Skin epidermis (tissue), 12 donors: ENCODE measurements around the gene HEMK1.

ENCODE experiments used
- H3K27ac ChIP-seq, 21 experiments: fragments of 200-600 bp; sonication (generic) in 11 of 21; one replicate each; pipeline ENCODE4 v1.5.0; 2020; ENCODE audit warnings: mild to moderate bottlenecking in 3 of 21, inconsistent platforms in 2 of 21, moderate library complexity in 2 of 21
- H3K4me3 ChIP-seq, 7 experiments: fragments of 200-600 bp; sonication (generic) in 2 of 7; one replicate each; pipeline ENCODE4 v1.5.0; 2020; ENCODE audit warnings: inconsistent platforms in 2 of 7, mild to moderate bottlenecking in 2 of 7, moderate library complexity in 1 of 7

HEMK1 gene

GRCh38 chr3:50568947-50569749, at the start of gene HEMK1:
HEMK1 (plus strand) TSS chr3:50569522; CDS start chr3:50571105, 1,583 bp downstream.
- Histone ChIP-seq H3K27ac (peak within 1 kb of the TSS in 20 of 21 experiments; percentile 73 to 96 (median 86)), H3K4me3 (peak within 1 kb of the TSS; percentile 57 to 86 (median 69))

GRCh38 chr3:50520849-50521248, 48.5 kb upstream of the HEMK1 start:
- Histone ChIP-seq H3K27ac (no peak overlapping the region), H3K4me3 (no peak overlapping the region)

- Histone ChIP-seq H3K27ac (no peak overlapping the region), H3K4me3 (no peak overlapping the region)
Observed at GRCh38 chr3:50521572-50521971, 47.8 kb upstream of the HEMK1 start.

- no peak overlapping the region for H3K4me3 ChIP-seq
- H3K27ac ChIP-seq, result no peak overlapping the region
Observed at GRCh38 chr3:50523279-50523811, 46.0 kb upstream of the HEMK1 start.

GRCh38 chr3:50524746-50525145, 44.6 kb upstream of the HEMK1 start:
- Histone ChIP-seq H3K4me3 (no peak overlapping the region), H3K27ac (no peak overlapping the region)

GRCh38 chr3:50525191-50525910, 44.0 kb upstream of the HEMK1 start:
- H3K27ac ChIP-seq, result no peak overlapping the region
- H3K4me3 ChIP-seq, result no peak overlapping the region

GRCh38 chr3:50525987-50526386, 43.3 kb upstream of the HEMK1 start:
- Histone ChIP-seq H3K27ac (no peak overlapping the region), H3K4me3 (no peak overlapping the region)

GRCh38 chr3:50530001-50530970, 39.0 kb upstream of the HEMK1 start:
- no peak overlapping the region for H3K27ac ChIP-seq
- peak overlapping the region in 1 of 7 experiments; percentile 17 for H3K4me3 ChIP-seq

GRCh38 chr3:50531201-50531600, 38.1 kb upstream of the HEMK1 start:
- H3K27ac ChIP-seq, result no peak overlapping the region
- H3K4me3 ChIP-seq, result no peak overlapping the region

- Histone ChIP-seq H3K27ac (no peak overlapping the region), H3K4me3 (no peak overlapping the region)
Observed at GRCh38 chr3:50532062-50532705, 37.1 kb upstream of the HEMK1 start.

- Histone ChIP-seq H3K27ac (no peak overlapping the region), H3K4me3 (no peak overlapping the region)
Observed at GRCh38 chr3:50533316-50533715, 36.0 kb upstream of the HEMK1 start.

- H3K4me3 ChIP-seq, result no peak overlapping the region
- no peak overlapping the region for H3K27ac ChIP-seq
Observed at GRCh38 chr3:50533807-50534461, 35.4 kb upstream of the HEMK1 start.

- Histone ChIP-seq H3K27ac (no peak overlapping the region), H3K4me3 (no peak overlapping the region)
Observed at GRCh38 chr3:50534681-50535330, 34.5 kb upstream of the HEMK1 start.

GRCh38 chr3:50536471-50537180, 32.7 kb upstream of the HEMK1 start:
- no peak overlapping the region for H3K4me3 ChIP-seq
- no peak overlapping the region for H3K27ac ChIP-seq

- H3K27ac ChIP-seq, result no peak overlapping the region
Observed at GRCh38 chr3:50537421-50538129, 31.7 kb upstream of the HEMK1 start.

GRCh38 chr3:50539356-50540286, 29.7 kb upstream of the HEMK1 start:
- no peak overlapping the region for H3K27ac ChIP-seq

More at GRCh38 chr3:50537421-50538129, 31.7 kb upstream of the HEMK1 start:
- H3K4me3 ChIP-seq, result no peak overlapping the region

More at GRCh38 chr3:50539356-50540286, 29.7 kb upstream of the HEMK1 start:
- no peak overlapping the region for H3K4me3 ChIP-seq
